Measurements from ENCODE around the gene PCNT. TPM values are rescaled to one million over a fixed set of nuclear protein-coding genes. Genes with fewer than 3 reads are reported as not detected.
A peak's percentile ranks its signal among the peaks of the same experiment; 100 is the strongest.

The PCNT gene
- total and polyA plus RNA-seq, 9 of the 15 experiments (the other 6 are each of a cell fraction or from before 2014, with no cell fraction given): 9.1 to 53.5 (median 31.3) TPM

GRCh38 chr21:46285761-46286647 is 38.0 kb upstream of the PCNT start, which contains the start of gene YBEY (continued):
- TF ChIP-seq ZNF184 (CRISPR knock-in tag; IDR thresholded peaks at IDR 0.05) (no peak), HINFP (tag; conservative IDR thresholded peaks at IDR 0.05; ENCODE audit: low read depth) (0 out of 2 replicates have a peak, but pooled peaks have one; percentile 16), PRDM10 (IDR thresholded peaks at IDR 0.05; ENCODE audit: partially characterized antibody) (peak; percentile 5), ILF3 (IDR thresholded peaks at IDR 0.05; ENCODE audit: borderline replicate concordance) (no peak; the same call in 1 of the 2 replicates), ARID3B (CRISPR knock-in tag; IDR thresholded peaks at IDR 0.05; ENCODE audit: borderline replicate concordance) (0 out of 2 replicates have a peak, but pooled peaks have one; percentile 47), MXI1 (IDR thresholded peaks at IDR 0.05; ENCODE audit: low read depth, low read length) (no peak; the same call in 1 of the 2 replicates), CBX1 (IDR thresholded peaks at IDR 0.05; ENCODE audit: low read depth) (peak; percentile 95; the same call in 1 of the 2 replicates), YY1 (IDR thresholded peaks at IDR 0.05; ENCODE audit: borderline replicate concordance in 1 of 3, control insufficient read depth in 1 of 3, extremely low read depth in 1 of 3, insufficient read depth in 3 of 3, insufficient read length in 1 of 3, insufficient replicate concordance in 2 of 3, low read depth in 1 of 3, low read length in 2 of 3) (peak in 2 of 3 experiments; percentile 63 to 70), NFE2L1 (tag; IDR thresholded peaks at IDR 0.05; ENCODE audit: borderline replicate concordance, low read depth) (no peak), ZFP30 (CRISPR knock-in tag; IDR thresholded peaks at IDR 0.05; ENCODE audit: borderline replicate concordance) (no peak), RNF2 (IDR thresholded peaks at IDR 0.05) (peak; percentile 72), ZBTB7A (IDR thresholded peaks at IDR 0.05; ENCODE audit: borderline replicate concordance, control insufficient read depth, low read depth, low read length) (peak; percentile 80), JUND (IDR thresholded peaks at IDR 0.05; ENCODE audit: borderline replicate concordance, low read depth, low read length) (peak; percentile 66), JUND (tag; IDR thresholded peaks at IDR 0.05; ENCODE audit: borderline replicate concordance, low read depth, low read length) (no peak; the same call in 2 of the 3 replicates), CBX2 (IDR thresholded peaks at IDR 0.05; ENCODE audit: insufficient read depth, low read length, poor library complexity, severe bottlenecking) (no peak), HMGXB4 (CRISPR knock-in tag; IDR thresholded peaks at IDR 0.05) (peak; percentile 64; the same call in 1 of the 2 replicates)
